GM12873 (cell line): Measurements from ENCODE around the gene FGGY.

Experiments used
- CTCF ChIP-seq: IDR thresholded peaks from 2 replicates; pipeline ENCODE4 v1.5.1; 2012; ENCODE audit warnings: low read depth, mild to moderate bottlenecking, moderate library complexity, low read length, control low read depth; ENCODE audit not compliant: insufficient read depth; ENCODE audit errors: missing control alignments

Gene FGGY

GRCh38 chr1:59761443-59761842, 464.5 kb downstream of the FGGY start:
- TF ChIP-seq CTCF: no peak

GRCh38 chr1:59763418-59763817, 466.5 kb downstream of the FGGY start:
- TF ChIP-seq CTCF: no peak

DNA sequence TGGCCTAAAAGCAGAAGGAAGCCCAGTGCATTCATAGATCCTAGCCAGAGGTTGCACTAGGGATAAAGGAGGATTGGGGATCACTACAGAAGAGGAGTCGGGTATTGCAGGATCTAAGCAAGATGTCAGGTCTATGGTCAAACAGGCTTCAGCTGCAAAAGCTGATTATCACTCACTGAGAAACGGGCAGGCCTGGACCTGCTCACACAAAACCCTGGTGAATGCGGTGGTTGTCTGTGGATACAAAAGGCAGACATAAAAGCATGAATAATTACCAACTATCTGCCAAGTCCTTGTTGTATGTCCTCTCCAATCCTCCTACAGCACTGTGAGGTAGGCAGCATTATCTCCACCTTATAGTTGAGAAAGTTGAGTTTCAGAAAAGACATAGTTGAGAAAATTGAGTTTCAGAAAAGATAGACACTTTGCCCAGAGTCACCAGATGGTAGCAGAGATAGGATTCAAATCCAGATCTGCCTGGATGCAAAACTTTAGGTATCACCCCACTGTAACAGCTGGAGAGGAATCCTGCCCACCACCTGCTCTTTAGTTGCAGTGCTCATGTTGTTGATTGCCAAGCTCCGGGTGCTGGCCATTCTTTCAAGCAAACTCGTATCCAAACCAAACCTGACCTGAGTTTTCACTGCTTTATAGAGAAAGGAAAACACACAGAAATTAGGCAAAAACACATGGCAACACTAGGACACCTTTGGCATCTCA, 468.3 kb downstream of the FGGY start:
- no peak for TF ChIP-seq CTCF

GRCh38 chr1:59766227-59766855, 469.4 kb downstream of the FGGY start:
- TF ChIP-seq CTCF: no peak

DNA sequence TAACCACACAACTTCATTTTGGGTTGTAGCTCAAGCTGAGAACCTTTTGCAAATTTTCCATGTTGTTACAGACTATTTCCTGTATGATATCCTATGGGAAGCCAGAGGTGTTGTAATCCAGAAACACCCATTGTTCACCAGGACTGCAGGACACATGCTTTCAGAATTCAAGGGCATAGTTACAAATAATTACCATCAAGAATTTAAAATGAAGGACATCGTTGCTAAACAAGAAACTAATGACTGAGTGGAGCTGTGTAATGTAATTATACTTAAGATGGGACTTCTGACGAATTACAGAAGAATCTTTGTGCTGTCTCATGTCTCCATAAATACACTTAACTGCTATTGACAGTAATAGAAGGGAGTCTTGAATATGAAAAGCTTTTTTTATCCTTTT, 470.2 kb downstream of the FGGY start:
- no peak for TF ChIP-seq CTCF

GRCh38 chr1:59768792-59769735, 472.2 kb downstream of the FGGY start:
- no peak for TF ChIP-seq CTCF

- TF ChIP-seq CTCF: no peak
Measured at GRCh38 chr1:59769736-59770095, 472.8 kb downstream of the FGGY start.
